ENCODE results near the gene TRPM7. TPM values are rescaled to one million over a fixed set of nuclear protein-coding genes. Genes with fewer than 3 reads are reported as not detected.

Gene TRPM7
- total and polyA plus RNA-seq, 2 of the 13 experiments (the other 11 are each of a cell fraction or from before 2014, with no cell fraction given), result 11.0 to 36.0 TPM

DNA sequence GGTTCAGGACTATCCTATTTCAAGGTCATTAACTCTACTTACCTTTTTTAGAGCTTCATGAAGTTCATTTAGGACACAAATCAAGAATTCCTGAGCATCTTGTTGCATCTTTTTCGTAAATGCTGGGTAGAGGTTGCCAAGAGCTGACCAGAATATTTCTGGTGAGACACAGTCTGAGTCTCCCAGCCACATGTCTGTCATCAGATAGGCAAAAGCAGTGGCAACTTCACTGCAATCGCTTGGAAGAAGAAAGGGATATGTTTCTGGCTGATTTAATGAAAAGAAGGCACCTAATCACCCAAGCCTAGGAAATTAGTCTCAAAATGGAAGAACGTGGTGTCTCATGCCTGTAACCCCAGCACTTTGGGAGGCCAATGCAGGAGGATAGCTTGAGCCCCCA, 143.0 kb downstream of the TRPM7 start:
- Histone ChIP-seq H3K9me3 (ENCODE audit: low read length) (no peaks in the 10 kb centered on the region), H3K4me3 (replicated peaks in 1 of 3; ENCODE audit: insufficient read depth in 1 of 3, low read depth in 2 of 3, low read length in 3 of 3) (no peak overlapping the region), H2AFZ (ENCODE audit: low read length) (no peak overlapping the region), H3K9ac (ENCODE audit: insufficient read depth, low read depth, low read length) (no peak overlapping the region), H3K4me1 (ENCODE audit: insufficient read depth, low read length) (peaks cover 24% of the 10 kb centered on the region), H3K79me2 (ENCODE audit: insufficient read depth, low read length) (no peaks in the 10 kb centered on the region), H3K36me3 (replicated peaks in 1 of 2; ENCODE audit: control insufficient read depth in 1 of 2, insufficient read depth in 2 of 2, low read length in 2 of 2) (no peaks in the 10 kb centered on the region), H3K27ac (ENCODE audit: extremely low read length, insufficient read depth, low read length) (no peak overlapping the region), H3K4me2 (ENCODE audit: low read depth, low read length) (no peak overlapping the region), H4K20me1 (ENCODE audit: insufficient read depth, low read length) (no peaks in the 10 kb centered on the region), H3K27me3 (ENCODE audit: control insufficient read depth in 1 of 2, insufficient read depth in 2 of 2, low read length in 2 of 2) (no peaks in the 10 kb centered on the region; a peak in 1 of 5 replicates)
- WGBS (ENCODE audit: low lambda C conversion rate), result 96% methylated on average over 3 of the region's 3 CpGs
- CTCF ChIA-PET (ENCODE audit: low intra/inter-chr PET ratio, low total read pairs), result no interaction called here
- intact Hi-C loops (cut with micrococcal nuclease; ENCODE audit: unreplicated experiment), result no loop called here
- POLR2A ChIA-PET, result no interaction called here
- TF ChIP-seq, protein P1, sequence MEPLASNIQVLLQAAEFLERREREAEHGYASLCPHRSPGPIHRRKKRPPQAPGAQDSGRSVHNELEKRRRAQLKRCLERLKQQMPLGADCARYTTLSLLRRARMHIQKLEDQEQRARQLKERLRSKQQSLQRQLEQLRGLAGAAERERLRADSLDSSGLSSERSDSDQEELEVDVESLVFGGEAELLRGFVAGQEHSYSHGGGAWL (CRISPR knock-in tag; IDR thresholded peaks at IDR 0.05), result no peak
- TF ChIP-seq GATA4 (IDR thresholded peaks at IDR 0.05; ENCODE audit: borderline replicate concordance, low read depth), result no peak
- no peak for TF ChIP-seq ESRRA (CRISPR knock-in tag; IDR thresholded peaks at IDR 0.05; ENCODE audit: low read depth)
- no peak for TF ChIP-seq REXO4 (CRISPR knock-in tag; IDR thresholded peaks at IDR 0.05; ENCODE audit: borderline replicate concordance)
- TF ChIP-seq, protein P2, sequence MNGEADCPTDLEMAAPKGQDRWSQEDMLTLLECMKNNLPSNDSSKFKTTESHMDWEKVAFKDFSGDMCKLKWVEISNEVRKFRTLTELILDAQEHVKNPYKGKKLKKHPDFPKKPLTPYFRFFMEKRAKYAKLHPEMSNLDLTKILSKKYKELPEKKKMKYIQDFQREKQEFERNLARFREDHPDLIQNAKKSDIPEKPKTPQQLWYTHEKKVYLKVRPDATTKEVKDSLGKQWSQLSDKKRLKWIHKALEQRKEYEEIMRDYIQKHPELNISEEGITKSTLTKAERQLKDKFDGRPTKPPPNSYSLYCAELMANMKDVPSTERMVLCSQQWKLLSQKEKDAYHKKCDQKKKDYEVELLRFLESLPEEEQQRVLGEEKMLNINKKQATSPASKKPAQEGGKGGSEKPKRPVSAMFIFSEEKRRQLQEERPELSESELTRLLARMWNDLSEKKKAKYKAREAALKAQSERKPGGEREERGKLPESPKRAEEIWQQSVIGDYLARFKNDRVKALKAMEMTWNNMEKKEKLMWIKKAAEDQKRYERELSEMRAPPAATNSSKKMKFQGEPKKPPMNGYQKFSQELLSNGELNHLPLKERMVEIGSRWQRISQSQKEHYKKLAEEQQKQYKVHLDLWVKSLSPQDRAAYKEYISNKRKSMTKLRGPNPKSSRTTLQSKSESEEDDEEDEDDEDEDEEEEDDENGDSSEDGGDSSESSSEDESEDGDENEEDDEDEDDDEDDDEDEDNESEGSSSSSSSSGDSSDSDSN (CRISPR knock-in tag; IDR thresholded peaks at IDR 0.05), result no peak
- TF ChIP-seq, protein P3, sequence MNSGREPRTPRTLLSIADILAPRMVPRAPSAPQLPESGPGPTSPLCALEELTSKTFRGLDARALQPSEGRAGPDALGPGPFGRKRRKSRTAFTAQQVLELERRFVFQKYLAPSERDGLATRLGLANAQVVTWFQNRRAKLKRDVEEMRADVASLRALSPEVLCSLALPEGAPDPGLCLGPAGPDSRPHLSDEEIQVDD (CRISPR knock-in tag; IDR thresholded peaks at IDR 0.05; ENCODE audit: borderline replicate concordance), result no peak
- TF ChIP-seq ZNF282 (IDR thresholded peaks at IDR 0.05; ENCODE audit: partially characterized antibody), result no peak
- TF ChIP-seq, protein P4, sequence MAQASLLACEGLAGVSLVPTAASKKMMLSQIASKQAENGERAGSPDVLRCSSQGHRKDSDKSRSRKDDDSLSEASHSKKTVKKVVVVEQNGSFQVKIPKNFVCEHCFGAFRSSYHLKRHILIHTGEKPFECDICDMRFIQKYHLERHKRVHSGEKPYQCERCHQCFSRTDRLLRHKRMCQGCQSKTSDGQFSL (CRISPR knock-in tag; IDR thresholded peaks at IDR 0.05), result no peak
- TF ChIP-seq ATAD3A (CRISPR knock-in tag; IDR thresholded peaks at IDR 0.05), result no peak
- TF ChIP-seq, protein P5, sequence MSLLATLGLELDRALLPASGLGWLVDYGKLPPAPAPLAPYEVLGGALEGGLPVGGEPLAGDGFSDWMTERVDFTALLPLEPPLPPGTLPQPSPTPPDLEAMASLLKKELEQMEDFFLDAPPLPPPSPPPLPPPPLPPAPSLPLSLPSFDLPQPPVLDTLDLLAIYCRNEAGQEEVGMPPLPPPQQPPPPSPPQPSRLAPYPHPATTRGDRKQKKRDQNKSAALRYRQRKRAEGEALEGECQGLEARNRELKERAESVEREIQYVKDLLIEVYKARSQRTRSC (CRISPR knock-in tag; IDR thresholded peaks at IDR 0.05; ENCODE audit: low read depth), result no peak
- TF ChIP-seq ZKSCAN5 (CRISPR knock-in tag; IDR thresholded peaks at IDR 0.05), result no peak
- no peak for TF ChIP-seq RAD51 (IDR thresholded peaks at IDR 0.05; ENCODE audit: borderline replicate concordance)
- no peak for TF ChIP-seq FOXA3 (CRISPR knock-in tag; IDR thresholded peaks at IDR 0.05)
- in situ Hi-C loops (cut with HindIII; ENCODE audit: extremely low pct_ligation_motif_present, low pct_unique_long_range_greater_than_20kb), result no loop called here
- DNase-seq (ENCODE audit: low spot score) (no peak), FAIRE-seq (no peak), ATAC-seq (no peak)
- BruUV-seq (replicated peaks), result no TSS peak
